H54 (cell line): Measurements from ENCODE around the gene SMIM30.

Experiments
- DNase-seq: peaks from one replicate; pipeline ENCODE4 v3.0.0; 2011; ENCODE audit warnings: low spot score, mixed read lengths; ENCODE audit not compliant: insufficient read length
- FAIRE-seq: peaks from 3 replicates; lab custom pipeline; 2011; peaks lifted over from hg19 to GRCh38; lab: Jason Lieb, UNC
- POLR2A ChIP-seq: IDR thresholded peaks from 2 replicates; pipeline ENCODE4 v1.6.1; 2011; ENCODE audit warnings: low read depth, mild to moderate bottlenecking, low read length

SMIM30 gene

DNA sequence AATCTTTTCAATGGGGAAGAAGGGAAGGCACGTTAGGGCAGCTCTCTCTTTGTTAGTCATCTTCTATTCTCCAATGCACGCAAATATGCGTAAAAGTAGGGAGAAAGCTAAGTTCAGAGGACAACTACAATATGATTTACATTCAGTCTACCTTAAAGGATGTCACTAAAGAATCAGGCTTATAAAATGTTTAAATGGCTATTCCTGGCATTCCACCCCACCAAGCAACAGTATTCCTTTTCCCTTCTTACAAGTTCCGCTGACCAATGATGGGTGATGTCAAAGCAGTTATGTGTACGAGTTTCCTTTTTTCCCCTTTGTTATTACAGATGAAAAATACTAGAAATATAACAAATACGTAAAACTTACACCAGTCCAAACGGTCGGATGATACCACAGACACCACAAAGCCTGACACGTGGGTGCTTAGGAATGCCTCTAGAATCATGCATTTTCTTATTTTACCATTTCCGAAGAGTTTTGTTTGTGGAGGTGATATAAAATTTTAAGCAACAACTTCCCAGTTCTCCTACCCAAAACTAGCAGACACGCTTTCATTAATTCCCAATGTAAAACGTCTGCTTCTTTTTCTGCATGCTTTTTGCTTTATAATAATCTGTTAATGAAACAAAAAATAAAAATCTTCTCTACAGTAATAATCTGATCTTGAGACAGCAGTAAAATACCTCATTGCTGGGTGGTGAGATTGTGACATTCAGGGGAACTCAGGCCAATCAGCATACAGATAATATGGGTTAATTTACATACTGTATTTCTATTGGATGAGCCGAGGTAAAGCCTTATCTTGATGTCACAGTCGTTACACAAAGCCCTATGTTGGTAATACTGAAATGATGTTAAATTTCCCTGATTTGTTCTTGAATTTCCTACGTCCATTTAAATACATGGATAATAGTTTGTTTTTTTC, 31.0 kb downstream of the SMIM30 start:
- peak; percentile 33 for DNase-seq
- TF ChIP-seq POLR2A: no peak
- FAIRE-seq: peak; percentile 93

DNA sequence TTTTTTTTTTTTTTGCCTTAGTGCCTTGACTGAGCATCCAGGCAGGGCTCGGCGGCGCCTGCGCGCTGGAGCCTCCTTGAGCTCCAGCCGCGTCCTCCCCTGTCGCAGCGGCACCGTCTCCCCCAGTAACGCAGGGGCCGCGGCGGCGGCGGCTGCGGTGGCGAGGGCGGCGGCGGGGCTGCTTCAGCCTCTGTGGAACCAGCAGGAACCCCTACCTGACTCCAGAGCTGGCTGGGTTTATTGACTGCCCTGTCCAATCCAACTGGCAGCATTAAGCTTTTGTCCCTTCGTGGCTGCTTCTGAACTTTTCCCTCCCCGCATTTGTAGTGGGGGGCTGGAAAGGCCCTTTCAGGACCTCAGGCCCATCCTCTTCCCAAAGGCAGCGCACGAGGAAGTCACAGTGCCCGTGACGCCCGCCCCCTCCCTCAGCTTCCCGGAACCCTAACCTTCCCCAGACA, 31.9 kb downstream of the SMIM30 start, which contains the start of gene GPR85:
TSS of gene GPR85 (minus strand) at position 397 of the 458 bp plus-strand sequence. CDS start 2,106 bp downstream, outside the sequence.
- peak; percentile 32 for DNase-seq
- no peak for FAIRE-seq
- TF ChIP-seq POLR2A: 0 out of 2 replicates have a peak, but pooled peaks have one; percentile 21

DNA sequence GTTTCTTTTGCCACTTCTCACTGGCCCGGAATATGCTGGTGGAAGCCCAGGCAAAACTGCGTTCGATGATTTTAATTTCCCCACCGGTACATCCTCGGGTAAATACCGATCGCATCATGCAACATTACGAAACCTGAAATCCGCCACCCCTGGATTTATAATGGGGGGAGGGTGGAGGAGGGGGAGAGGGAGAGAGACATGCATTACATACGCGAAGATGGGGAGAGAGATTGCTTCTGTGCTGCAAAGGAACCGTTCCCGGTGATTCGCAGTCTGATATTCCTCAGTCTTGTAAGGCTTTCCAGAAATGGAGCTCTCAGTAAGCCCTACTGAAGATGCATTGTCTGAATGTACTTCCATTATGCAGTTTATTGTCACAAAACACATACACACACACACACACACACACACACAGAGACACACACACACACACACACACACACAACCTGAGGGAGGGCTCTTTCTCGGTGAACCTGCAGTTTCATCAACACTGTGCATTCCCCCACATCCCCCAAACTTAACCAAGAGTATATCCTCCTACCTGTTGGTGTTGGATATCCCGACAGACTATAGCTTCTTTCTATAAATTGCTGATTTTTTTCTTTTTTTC, 32.5 kb downstream of the SMIM30 start:
- FAIRE-seq (no peak), DNase-seq (no peak)
- TF ChIP-seq POLR2A: no peak

DNA sequence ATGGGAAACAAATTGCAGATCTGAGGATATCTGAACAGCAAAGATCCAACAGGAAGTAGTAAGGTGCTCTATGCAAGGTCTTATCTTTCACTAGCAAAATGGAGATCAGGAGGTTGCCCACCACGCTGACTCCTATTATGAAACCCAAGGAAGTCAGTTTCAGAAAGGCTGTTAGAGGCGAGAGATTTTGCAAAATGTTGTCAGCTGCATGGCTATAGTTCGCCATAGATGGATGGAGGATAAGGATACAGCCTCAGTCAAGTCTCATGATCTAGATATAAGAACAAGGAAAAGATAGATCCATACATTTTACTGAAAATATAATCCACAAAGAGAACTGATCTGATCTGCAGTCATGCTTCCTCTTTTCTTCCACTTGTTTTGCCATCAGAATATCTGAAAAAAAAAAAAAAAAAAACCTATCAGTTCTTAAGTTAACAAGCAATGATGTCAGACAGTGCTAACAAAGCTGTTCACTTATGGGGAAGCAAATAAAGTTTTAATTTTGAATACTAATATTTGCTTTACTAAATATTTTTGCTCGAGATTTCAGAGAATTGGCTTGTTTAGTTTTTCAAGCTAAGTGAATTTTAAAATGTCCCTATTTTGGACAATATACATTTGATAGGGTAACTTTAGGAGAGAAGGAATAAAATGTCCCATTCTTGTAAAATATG, 33.7 kb downstream of the SMIM30 start:
- no peak for FAIRE-seq
- TF ChIP-seq POLR2A: no peak
- DNase-seq: no peak

DNA sequence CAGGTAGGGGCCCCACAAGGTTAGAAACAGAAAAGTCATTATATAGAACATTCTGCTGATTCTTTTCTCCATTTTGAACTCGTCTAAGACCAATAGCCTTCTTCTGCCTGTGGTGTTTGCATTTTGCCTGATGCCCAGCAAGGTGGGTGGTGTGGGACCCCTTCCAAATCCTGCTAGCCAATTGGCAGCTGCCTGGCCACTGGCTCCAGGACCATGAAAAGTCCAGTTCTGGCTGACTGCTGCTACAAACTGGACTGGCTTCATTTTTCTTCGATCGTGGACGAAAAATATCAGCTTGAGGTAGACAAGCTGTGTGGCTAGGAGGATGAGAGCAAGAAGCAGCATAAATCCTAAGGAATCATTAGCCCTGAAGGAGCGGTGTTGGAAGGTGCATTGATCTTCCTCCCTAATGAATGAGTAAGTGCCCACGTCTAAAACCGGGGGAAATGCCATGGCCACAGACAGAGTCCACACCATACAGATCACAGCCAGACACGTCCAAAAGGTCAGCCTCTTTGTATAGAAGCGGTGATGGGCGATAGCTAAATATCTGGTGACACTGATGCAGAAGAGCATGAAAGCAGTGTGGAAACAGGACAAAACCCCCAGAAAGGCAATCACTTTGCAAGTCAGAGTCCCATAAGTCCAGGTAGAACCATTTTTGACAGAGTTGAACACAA, 34.4 kb downstream of the SMIM30 start:
- DNase-seq: no peak
- TF ChIP-seq POLR2A: no peak
- no peak for FAIRE-seq

DNA sequence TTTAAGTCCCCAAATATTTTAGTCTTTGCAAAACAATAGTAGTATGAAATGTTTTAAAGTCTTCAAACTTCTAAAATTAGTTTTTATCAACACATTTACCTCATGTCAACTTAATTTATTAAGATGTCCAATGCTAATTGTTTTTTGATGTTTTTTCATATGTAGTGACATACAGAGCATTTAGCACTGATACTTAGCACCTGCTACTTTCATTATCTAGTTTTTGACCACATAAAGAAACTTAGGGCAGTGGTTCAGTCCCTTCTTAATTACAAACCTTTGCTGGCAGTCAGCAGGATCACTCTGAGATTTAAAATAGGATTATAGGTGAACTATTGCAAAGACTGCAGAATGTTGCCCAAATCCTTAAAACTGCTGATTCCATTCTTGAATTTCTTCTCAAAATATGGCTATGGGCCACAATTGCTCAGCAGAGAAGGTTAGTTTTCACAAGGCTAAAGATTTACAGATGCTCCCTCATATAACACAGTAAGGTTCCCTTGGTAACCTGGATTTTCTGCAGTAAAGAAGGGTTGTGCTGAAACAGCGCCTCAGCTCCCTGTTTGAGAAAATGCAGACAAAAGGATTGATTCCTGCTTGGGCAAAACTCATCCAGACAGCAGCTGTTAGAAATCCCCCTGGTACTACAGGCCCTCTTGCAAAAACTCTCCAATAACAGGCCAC, 35.1 kb downstream of the SMIM30 start:
- no peak for TF ChIP-seq POLR2A
- FAIRE-seq: no peak
- DNase-seq: no peak

DNA sequence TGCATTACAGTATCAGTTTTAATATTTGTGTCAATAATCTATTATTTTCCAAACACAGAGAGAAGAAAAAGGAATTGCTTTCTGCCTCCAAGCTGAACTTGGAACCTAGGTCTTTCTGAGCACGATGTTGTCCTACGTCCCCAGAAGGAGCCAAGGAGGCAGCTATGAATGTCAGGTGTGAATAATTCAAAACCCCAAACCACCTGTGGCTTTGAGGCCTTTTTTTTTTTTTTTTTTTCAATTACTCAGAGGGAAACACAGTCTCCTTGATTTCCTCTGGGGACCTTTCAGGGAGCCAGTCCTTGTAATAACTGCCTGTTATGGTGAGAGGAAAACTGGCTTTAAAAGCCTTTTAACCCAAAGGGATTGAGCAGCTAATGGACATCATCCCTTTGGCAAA, 40.0 kb downstream of the SMIM30 start:
- no peak for TF ChIP-seq POLR2A
- DNase-seq: no peak
- FAIRE-seq: no peak

DNA sequence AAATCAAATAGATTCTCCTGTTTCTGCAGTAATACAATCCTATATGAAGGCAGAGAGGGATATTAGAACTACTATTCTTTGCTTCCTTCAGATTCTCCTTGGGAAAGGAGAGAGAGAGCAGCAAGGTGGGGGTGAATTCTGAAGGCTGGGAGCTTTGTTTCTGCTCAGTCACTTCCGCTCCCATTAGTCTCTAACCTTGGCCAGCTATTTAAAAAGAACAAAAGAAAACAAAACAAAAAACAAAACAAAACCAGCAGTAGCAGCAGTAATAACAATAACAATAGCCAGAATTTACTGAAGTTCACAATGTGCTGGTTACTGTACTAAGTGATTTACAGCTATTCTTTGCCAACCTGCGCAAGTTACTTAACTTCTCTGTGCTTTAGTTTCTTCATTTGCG, 41.7 kb downstream of the SMIM30 start:
- no peak for TF ChIP-seq POLR2A
- DNase-seq (no peak), FAIRE-seq (no peak)

DNA sequence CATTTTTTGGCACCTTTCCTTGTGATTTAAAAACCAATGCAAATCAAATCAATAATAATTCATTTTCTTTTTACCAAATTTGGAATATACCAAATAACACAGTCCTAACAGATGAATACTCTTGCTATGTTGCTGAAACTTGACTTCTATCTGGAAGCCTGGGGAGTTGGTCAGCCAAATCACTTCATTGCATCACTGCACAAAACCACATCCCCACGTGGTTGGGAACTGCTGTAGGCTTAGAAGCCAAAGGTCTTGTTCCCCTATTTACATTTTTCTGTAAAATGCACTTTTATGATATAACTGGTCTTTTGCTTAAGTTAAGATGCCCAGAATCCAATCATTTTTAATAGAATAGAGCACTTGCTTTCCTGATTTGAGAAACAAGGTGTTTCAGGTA, 46.9 kb downstream of the SMIM30 start:
- DNase-seq (no peak), FAIRE-seq (no peak)

More for the DNA sequence above, 46.9 kb downstream of the SMIM30 start:
- TF ChIP-seq POLR2A: no peak
